HFF-Myc (cell line): Measurements from ENCODE around the gene GRM7.

ENCODE experiments used
- DNase-seq: peaks from one replicate; pipeline ENCODE4 v3.0.0-alpha.2; 2011; ENCODE audit warnings: low read depth; ENCODE audit errors: extremely low read depth
- H3K4me3 ChIP-seq: replicated peaks from 2 replicates; pipeline ENCODE4 v1.5.1; 2011; ENCODE audit warnings: low read depth, mild to moderate bottlenecking, control low read depth, low read length
- CTCF ChIP-seq: IDR thresholded peaks from 2 replicates; pipeline ENCODE4 v1.5.1; 2012; ENCODE audit warnings: mild to moderate bottlenecking, low read depth, low read length, control low read depth; ENCODE audit errors: missing control alignments

The GRM7 gene

GRCh38 chr3:7309641-7310102 is 448.8 kb downstream of the GRM7 start:
- no peak overlapping the region for H3K4me3 ChIP-seq
- TF ChIP-seq CTCF, result no peak
- DNase-seq, result no peak

GRCh38 chr3:7315037-7315436 is 454.1 kb downstream of the GRM7 start:
- TF ChIP-seq CTCF, result no peak
- no peak overlapping the region for H3K4me3 ChIP-seq
- no peak for DNase-seq

GRCh38 chr3:7322957-7323669 is 462.2 kb downstream of the GRM7 start:
- DNase-seq, result no peak
- no peak overlapping the region for H3K4me3 ChIP-seq
- no peak for TF ChIP-seq CTCF

GRCh38 chr3:7328339-7328738 is 467.4 kb downstream of the GRM7 start:
- no peak for DNase-seq
- no peak for TF ChIP-seq CTCF
- H3K4me3 ChIP-seq, result no peak overlapping the region

GRCh38 chr3:7332696-7333095 is 471.8 kb downstream of the GRM7 start:
- no peak overlapping the region for H3K4me3 ChIP-seq
- DNase-seq, result no peak
- no peak for TF ChIP-seq CTCF

GRCh38 chr3:7333125-7333524 is 472.2 kb downstream of the GRM7 start:
- DNase-seq, result no peak
- no peak overlapping the region for H3K4me3 ChIP-seq
- TF ChIP-seq CTCF, result no peak

GRCh38 chr3:7340795-7341194 is 479.9 kb downstream of the GRM7 start:
- no peak overlapping the region for H3K4me3 ChIP-seq
- DNase-seq, result no peak
- no peak for TF ChIP-seq CTCF
